SK-N-MC (cell line): ENCODE results near the gene STK33.

Source experiments
- EZH2 ChIP-seq: fragments of 200-600 bp; sonication (generic); IDR thresholded peaks from one replicate; pipeline ENCODE4 v1.6.1; 2017; ENCODE audit warnings: antibody characterized with exemption
- FOXP2 ChIP-seq: optimal IDR thresholded peaks from 2 replicates; pipeline ENCODE3; 2011; ENCODE audit warnings: mild to moderate bottlenecking, moderate library complexity; ENCODE audit not compliant: insufficient read depth; ENCODE audit errors: extremely low read length, control extremely low read depth
- POLR2AphosphoS5 ChIP-seq: IDR thresholded peaks from 2 replicates; pipeline ENCODE4 v1.6.1; 2012; ENCODE audit warnings: mild to moderate bottlenecking, low read depth, low read length, borderline replicate concordance

- TF ChIP-seq EZH2 (peak; percentile 70), POLR2AphosphoS5 (no peak), FOXP2 (no peak)
These were observed 237.1 kb downstream of the STK33 start for GRCh38 chr11:8356721-8357504.
